Ovary (tissue), 9 donors: ENCODE results near the gene REL. TPM values are rescaled to one million over a fixed set of nuclear protein-coding genes. Genes with fewer than 3 reads are reported as not detected.

Experiments
- DNase-seq, 5 donors: peaks; one replicate each; pipeline ENCODE4 v3.0.0-alpha.2; 2019 to 2020
- H3K27ac ChIP-seq, 2 donors: fragments of 200-600 bp; one replicate each; pipeline versions ENCODE4 v1.5.1 to v1.8.0; 2019 to 2022
- H3K27me3 ChIP-seq: fragments of 200-600 bp; one replicate; pipeline ENCODE4 v1.8.0; 2022
- H3K36me3 ChIP-seq: fragments of 200-600 bp; sonication (generic); one replicate; pipeline ENCODE4 v1.5.1; 2019
- H3K4me1 ChIP-seq: one replicate; pipeline ENCODE4 v1.8.1; 2013; ENCODE audit warnings: mild to moderate bottlenecking, moderate library complexity; ENCODE audit not compliant: insufficient read depth
- H3K4me3 ChIP-seq: fragments of 200-600 bp; sonication (generic); one replicate; pipeline ENCODE4 v1.5.1; 2017
- H3K9me3 ChIP-seq, 2 donors: fragments of 200-600 bp in 1 of 2; sonication (generic) in 1 of 2; one replicate each; pipeline versions ENCODE4 v1.5.1 to v1.8.1; 2013 to 2019; ENCODE audit warnings: mild to moderate bottlenecking in 1 of 2, moderate library complexity in 1 of 2
- EP300 ChIP-seq: sonication (generic); formaldehyde crosslinking; IDR thresholded peaks from one replicate; pipeline ENCODE4 v1.6.1; 2017; ENCODE audit warnings: antibody characterized with exemption
- POLR2A ChIP-seq: fragments of 450-650 bp; IDR thresholded peaks from one replicate; pipeline ENCODE4 v1.6.1; 2017; ENCODE audit warnings: antibody characterized with exemption, mild to moderate bottlenecking, moderate library complexity
- WGBS, 3 donors: extraction: QIAGEN DNeasy Blood & Tissue Kit in 1 of 3; methylation state at CpG; one replicate each; pipeline versions ENCODE4 v1.1.5 to v1.1.7; 2013 to 2017; 5-methylcytosine and 5-hydroxymethylcytosine counted together
- intact Hi-C, 4 donors: fragments of 100-400 bp; cut with DNase I; formaldehyde crosslinking; loops; one replicate each; pipeline versions ENCODE4 v1.11.0 to v1.15.1; 2022 to 2023
- polyA plus RNA-seq, 2 donors: library from polyadenylated mRNA; stranded (reverse); fragments of 200-250 nt in 1 of 2; fragments of 350-450 nt in 1 of 2; fragmentation: Illumina TruSeq in 1 of 2; extraction: RNeasy Lipid Tissue Mini Kit (QIAGEN cat#74804) in 1 of 2; gene quantifications; one replicate each; pipeline ENCODE4 v1.2.3, GENCODE V29; 2013 to 2014
- total RNA-seq, 7 donors: library from RNA; depleted of rRNA in 2 of 7; stranded (reverse); fragments of >200 nt in 2 of 7; fragmentation: NEBNext Ultra II Directional in 3 of 7; extraction: Animal tissue kit (Norgen Biotek cat#: 25700) in 3 of 7; gene quantifications; one replicate each; pipeline versions ENCODE4 v1.1.0 to v1.2.4, GENCODE V29; 2016 to 2023
- TF ChIP-seq, protein P1 (sequence below), 3 donors: fragments of 450-650 bp in 2 of 3; fragments of 200-600 bp in 1 of 3; IDR thresholded peaks; one replicate each; pipeline versions ENCODE4 v1.5.1 to v1.8.0; 2016 to 2022; ENCODE audit warnings: antibody characterized with exemption in 3 of 3, mild to moderate bottlenecking in 1 of 3
- donor health status: DM: no; HTN: no; CAD: no; lungs with moderate emphysema.
- donor health status: DM: no; HTN: no; CAD: no.
- donor health status: Bipolar disorder and iron deficiency.
- donor health status: DM: yes; HTN: yes; CAD: no.
- donor health status: DM: no; HTN: no; CAD: no.
- donor health status: DM: yes; HTN: yes; CAD: no.

REL gene
- total and polyA plus RNA-seq, 9 donors, result 3.8 to 45.1 (median 18.6) TPM

DNA sequence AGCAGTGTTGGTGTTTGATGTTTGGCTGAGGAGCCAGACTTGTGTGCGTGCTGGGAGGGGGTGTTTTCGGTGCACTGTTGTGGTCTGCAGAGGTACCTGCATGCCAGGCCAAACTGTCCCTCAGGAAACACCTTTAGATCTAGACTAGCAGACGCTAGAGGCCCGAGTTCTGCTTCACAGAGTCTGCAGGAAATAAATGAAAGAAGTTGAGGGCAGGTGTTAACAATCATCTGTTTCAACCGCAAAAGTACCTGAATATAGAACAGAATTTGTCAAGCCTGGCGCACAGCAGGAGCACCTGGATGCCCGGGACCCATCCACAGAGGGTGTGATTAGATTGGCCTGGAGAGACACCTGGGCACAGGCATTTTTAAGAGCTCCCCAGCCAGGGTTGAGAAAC, 40.5 kb upstream of the REL start:
- H3K36me3 ChIP-seq, result no peaks in the 10 kb centered on the region
- H3K4me1 ChIP-seq, result no peaks in the 10 kb centered on the region
- 83 to 92% (median 88%) methylated on average over 7 of the region's 7 CpGs for WGBS, 3 donors
- no peak for DNase-seq
- no peaks in the 10 kb centered on the region for H3K27me3 ChIP-seq
- no peaks in the 10 kb centered on the region for H3K9me3 ChIP-seq
- no peak overlapping the region for H3K27ac ChIP-seq
- no peak overlapping the region for H3K4me3 ChIP-seq
- intact Hi-C loops, result no loop called here
- TF ChIP-seq POLR2A (no peak), EP300 (no peak)
- TF ChIP-seq, protein P1, sequence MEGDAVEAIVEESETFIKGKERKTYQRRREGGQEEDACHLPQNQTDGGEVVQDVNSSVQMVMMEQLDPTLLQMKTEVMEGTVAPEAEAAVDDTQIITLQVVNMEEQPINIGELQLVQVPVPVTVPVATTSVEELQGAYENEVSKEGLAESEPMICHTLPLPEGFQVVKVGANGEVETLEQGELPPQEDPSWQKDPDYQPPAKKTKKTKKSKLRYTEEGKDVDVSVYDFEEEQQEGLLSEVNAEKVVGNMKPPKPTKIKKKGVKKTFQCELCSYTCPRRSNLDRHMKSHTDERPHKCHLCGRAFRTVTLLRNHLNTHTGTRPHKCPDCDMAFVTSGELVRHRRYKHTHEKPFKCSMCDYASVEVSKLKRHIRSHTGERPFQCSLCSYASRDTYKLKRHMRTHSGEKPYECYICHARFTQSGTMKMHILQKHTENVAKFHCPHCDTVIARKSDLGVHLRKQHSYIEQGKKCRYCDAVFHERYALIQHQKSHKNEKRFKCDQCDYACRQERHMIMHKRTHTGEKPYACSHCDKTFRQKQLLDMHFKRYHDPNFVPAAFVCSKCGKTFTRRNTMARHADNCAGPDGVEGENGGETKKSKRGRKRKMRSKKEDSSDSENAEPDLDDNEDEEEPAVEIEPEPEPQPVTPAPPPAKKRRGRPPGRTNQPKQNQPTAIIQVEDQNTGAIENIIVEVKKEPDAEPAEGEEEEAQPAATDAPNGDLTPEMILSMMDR (IDR thresholded peaks at IDR 0.05), result no peak

DNA sequence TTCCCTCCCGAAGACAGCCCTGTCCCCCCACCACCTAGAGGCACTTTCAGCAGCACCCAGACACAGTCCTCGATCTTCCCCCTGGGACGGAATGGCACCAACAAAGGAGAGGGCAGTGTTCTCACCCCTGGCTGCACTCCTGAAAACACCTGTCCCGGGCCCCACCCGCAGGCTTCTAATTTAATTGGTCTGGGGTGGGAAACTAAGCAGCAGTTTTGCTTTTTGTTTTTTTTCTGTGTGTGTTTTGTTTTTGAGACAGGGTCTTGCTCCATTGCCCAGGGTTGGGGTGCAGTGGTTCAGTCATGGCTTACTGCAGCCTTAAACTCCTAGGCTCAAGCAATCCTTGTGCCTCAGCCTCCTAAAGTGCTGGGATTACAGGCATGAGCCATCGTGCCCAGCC, 38.4 kb upstream of the REL start:
- no peak overlapping the region for H3K4me3 ChIP-seq
- TF ChIP-seq, protein P1 (IDR thresholded peaks at IDR 0.05), result no peak
- no peak for TF ChIP-seq POLR2A
- no peak for TF ChIP-seq EP300
- peaks cover under 1% of the 10 kb centered on the region for H3K4me1 ChIP-seq
- no peaks in the 10 kb centered on the region for H3K36me3 ChIP-seq
- intact Hi-C loops, result no loop called here
- no peak for DNase-seq
- H3K9me3 ChIP-seq, result no peaks in the 10 kb centered on the region
- no peaks in the 10 kb centered on the region for H3K27me3 ChIP-seq
- WGBS, 3 donors, result 76 to 84% (median 84%) methylated on average over 6 of the region's 6 CpGs
- no peak overlapping the region for H3K27ac ChIP-seq

DNA sequence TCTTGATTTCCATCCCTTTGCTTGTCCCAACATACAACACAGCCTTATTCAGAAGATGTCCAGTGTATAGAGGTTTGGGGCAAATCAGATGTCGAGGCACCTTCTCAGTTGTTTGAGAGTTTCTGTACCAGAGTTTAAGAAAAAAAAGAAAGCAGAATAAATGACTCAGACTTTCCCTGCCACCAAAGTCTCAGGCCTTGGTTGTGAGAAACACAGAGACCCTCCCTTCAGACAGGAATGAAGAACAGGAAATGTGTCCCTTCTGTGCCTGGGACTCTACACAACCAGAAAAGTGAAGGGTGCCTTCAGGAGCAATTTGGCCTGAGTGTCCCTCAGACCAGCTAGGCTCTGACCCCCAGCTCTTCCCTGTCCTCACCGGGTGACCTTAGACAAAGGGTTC, 37.3 kb upstream of the REL start:
- 89 to 97% (median 95%) methylated on average over 2 of the region's 2 CpGs for WGBS, 3 donors
- H3K27me3 ChIP-seq, result no peaks in the 10 kb centered on the region
- H3K27ac ChIP-seq, result no peak overlapping the region
- no peaks in the 10 kb centered on the region for H3K36me3 ChIP-seq
- DNase-seq, result no peak
- no peak overlapping the region for H3K4me3 ChIP-seq
- H3K4me1 ChIP-seq, result peaks cover 6% of the 10 kb centered on the region
- H3K9me3 ChIP-seq, result no peaks in the 10 kb centered on the region
- TF ChIP-seq EP300 (no peak), POLR2A (no peak)
- TF ChIP-seq, protein P1 (IDR thresholded peaks at IDR 0.05), result no peak
- intact Hi-C loops, result no loop called here

DNA sequence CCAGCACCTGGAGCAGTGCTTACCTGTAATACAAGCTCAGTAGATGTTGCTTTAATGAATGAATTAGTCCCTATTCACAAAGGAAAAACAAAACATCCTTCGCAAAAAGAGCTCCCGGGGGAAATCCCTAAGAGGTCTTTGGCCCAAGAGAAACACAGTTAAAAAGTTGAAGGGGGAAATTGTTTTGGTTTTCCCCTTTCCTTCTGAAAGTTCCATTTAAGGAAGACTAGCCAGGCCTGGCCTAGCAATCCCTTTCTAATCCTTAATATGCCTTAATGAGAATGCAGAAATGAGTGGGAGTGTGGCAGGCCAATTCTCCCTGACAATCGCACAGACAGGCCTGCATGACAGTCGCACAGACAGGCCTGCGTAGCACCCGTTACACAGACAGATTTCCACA, 33.5 kb upstream of the REL start:
- DNase-seq, result peak in 1 of 5 donors; percentile 21
- H3K27me3 ChIP-seq, result no peaks in the 10 kb centered on the region
- H3K27ac ChIP-seq, result peak overlapping the region; percentile 53 to 80
- H3K4me1 ChIP-seq, result peaks cover 6% of the 10 kb centered on the region
- H3K36me3 ChIP-seq, result no peaks in the 10 kb centered on the region
- H3K4me3 ChIP-seq, result no peak overlapping the region
- no peaks in the 10 kb centered on the region for H3K9me3 ChIP-seq
- intact Hi-C loops, result no loop called here
- TF ChIP-seq, protein P1 (IDR thresholded peaks at IDR 0.05), result no peak
- no peak for TF ChIP-seq POLR2A
- no peak for TF ChIP-seq EP300
- WGBS, 3 donors, result 5 to 16% (median 10%) methylated on average over 6 of the region's 6 CpGs

DNA sequence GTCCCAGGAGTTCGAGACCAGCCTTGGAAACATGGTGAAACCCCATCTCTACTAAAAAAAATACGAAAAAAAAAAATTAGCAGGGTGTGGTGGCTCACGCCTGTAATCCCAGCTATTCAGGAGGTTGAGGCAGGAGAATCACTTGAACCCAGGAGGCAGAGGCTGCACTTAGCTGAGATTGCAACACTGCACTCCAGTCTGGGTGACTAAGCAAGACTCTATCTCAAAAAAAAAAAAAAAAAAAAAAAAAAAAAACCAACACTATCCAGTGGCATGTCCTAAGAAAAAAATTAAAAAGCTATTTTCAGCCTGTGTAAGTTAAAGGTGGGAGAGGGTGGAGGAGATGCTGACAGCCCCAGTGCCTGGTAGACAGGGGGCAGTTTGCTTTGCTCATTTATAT, 32.2 kb upstream of the REL start:
- H3K36me3 ChIP-seq, result no peaks in the 10 kb centered on the region
- intact Hi-C loops, result no loop called here
- DNase-seq, result peak in 1 of 5 donors; percentile 18
- H3K9me3 ChIP-seq, result no peaks in the 10 kb centered on the region
- peaks cover 6% of the 10 kb centered on the region for H3K4me1 ChIP-seq
- 90 to 94% (median 91%) methylated on average over 3 of the region's 3 CpGs for WGBS, 3 donors
- peak overlapping the region in 1 of 2 donors; percentile 80 for H3K27ac ChIP-seq
- TF ChIP-seq, protein P1 (IDR thresholded peaks at IDR 0.05), result no peak
- no peak for TF ChIP-seq EP300
- no peak for TF ChIP-seq POLR2A
- no peaks in the 10 kb centered on the region for H3K27me3 ChIP-seq
- H3K4me3 ChIP-seq, result no peak overlapping the region
